ENCODE results near the gene PAK5. TPM values are rescaled to one million over a fixed set of nuclear protein-coding genes. Genes with fewer than 3 reads are reported as not detected.

PAK5 gene
- total and polyA plus RNA-seq, 2 donors from 2014 or later = 0.13 to 0.22 TPM

DNA sequence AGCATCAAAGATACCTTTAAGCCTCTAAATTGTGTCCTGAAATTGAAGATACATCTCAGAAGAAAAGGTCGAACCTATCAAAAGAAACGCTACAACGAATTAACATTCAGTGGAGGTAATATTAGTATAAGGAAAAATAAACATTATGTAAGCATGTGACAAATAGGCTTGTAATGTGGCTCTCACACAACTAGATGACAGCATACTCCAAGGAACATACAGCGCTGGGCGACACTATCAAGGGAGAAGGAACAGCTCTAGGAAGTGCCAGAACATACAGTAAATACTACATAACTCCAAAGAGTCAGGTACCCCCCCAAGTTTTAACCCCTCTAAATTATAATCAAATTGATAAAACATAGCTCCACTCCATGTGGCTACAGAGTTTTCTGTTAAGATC is 220.9 kb downstream of the PAK5 start:
- no peak overlapping the region for H3K4me3 ChIP-seq (ENCODE audit: low read length in 3 of 3)
- no peak overlapping the region for H3K9ac ChIP-seq (ENCODE audit: low read length in 3 of 3)
- intact Hi-C loops (cut with DNase I) = loop anchor here (10.0 kb wide), 2 partner anchors 213 to 297 kb away; no protein-coding TSS in a partner anchor
- no peaks in the 10 kb centered on the region for H3K27me3 ChIP-seq (ENCODE audit: control insufficient read depth, insufficient read depth, low read length)
- no peak for FAIRE-seq
- TF ChIP-seq CTCF (IDR thresholded peaks at IDR 0.05; ENCODE audit: borderline replicate concordance, extremely low read depth, insufficient read depth) = peak; percentile 22
- peaks cover 0 to 1% (median 0%) of the 10 kb centered on the region in 3 donors for H3K9me3 ChIP-seq (ENCODE audit: control insufficient read depth in 2 of 3, insufficient read depth in 1 of 3, low read length in 3 of 3)
- H3K36me3 ChIP-seq (ENCODE audit: control insufficient read depth in 2 of 3, insufficient read depth in 3 of 3, low read length in 3 of 3) = no peaks in the 10 kb centered on the region
- no peak overlapping the region for H3K27ac ChIP-seq (ENCODE audit: low read depth in 2 of 2, low read length in 2 of 2)
- no peaks in the 10 kb centered on the region for H3K4me1 ChIP-seq (ENCODE audit: control insufficient read depth in 2 of 3, insufficient read depth in 2 of 3, low read depth in 1 of 3, low read length in 3 of 3)
- peak in 3 of 5 donors; percentile 23 to 68 (median 54) for DNase-seq

DNA sequence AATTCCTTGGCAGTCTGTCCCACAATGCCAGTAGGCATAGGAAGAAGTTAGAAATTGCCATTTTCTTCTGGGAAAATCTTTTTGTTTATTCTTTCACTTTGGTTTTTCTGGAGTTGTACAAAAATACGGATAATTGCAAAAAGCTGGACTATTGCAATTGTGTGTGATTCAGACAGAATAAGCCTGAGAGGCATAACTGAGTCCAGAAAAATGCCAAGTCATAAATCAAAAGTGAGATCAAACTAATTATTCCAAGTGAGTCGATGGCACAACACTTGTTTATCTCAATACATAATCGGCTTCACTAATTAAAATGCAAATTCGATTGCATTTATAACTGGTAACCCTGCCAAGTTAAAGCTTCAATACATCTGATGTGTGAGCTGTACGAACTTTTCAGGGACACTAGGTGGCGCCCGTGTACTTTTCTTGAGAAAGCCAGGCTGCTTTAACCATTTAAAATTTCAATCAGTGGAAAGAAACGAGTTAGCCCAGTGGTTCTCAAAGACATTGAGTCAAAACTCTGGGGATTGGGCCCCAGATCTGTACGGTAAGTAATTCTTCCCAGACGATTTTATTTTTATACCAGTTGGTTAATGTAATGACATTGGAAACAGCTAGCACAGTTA is 221.9 kb downstream of the PAK5 start:
- intact Hi-C loops (cut with DNase I) = loop anchor here (10.0 kb wide), 2 partner anchors 212 to 298 kb away; no protein-coding TSS in a partner anchor
- H3K9me3 ChIP-seq (ENCODE audit: control insufficient read depth in 2 of 3, insufficient read depth in 1 of 3, low read length in 3 of 3) = no peaks in the 10 kb centered on the region
- H3K9ac ChIP-seq (ENCODE audit: low read length in 3 of 3) = no peak overlapping the region
- no peak overlapping the region for H3K4me3 ChIP-seq (ENCODE audit: low read length in 3 of 3)
- H3K27me3 ChIP-seq (ENCODE audit: control insufficient read depth, insufficient read depth, low read length) = no peaks in the 10 kb centered on the region
- DNase-seq = peak in 4 of 5 donors; percentile 58 to 78 (median 64)
- FAIRE-seq = peak; percentile 95
- H3K4me1 ChIP-seq (ENCODE audit: control insufficient read depth in 2 of 3, insufficient read depth in 2 of 3, low read depth in 1 of 3, low read length in 3 of 3) = no peaks in the 10 kb centered on the region
- no peak overlapping the region for H3K27ac ChIP-seq (ENCODE audit: low read depth in 2 of 2, low read length in 2 of 2)
- peak; percentile 88 for TF ChIP-seq CTCF (IDR thresholded peaks at IDR 0.05; ENCODE audit: borderline replicate concordance, extremely low read depth, insufficient read depth)
- H3K36me3 ChIP-seq (ENCODE audit: control insufficient read depth in 2 of 3, insufficient read depth in 3 of 3, low read length in 3 of 3) = no peaks in the 10 kb centered on the region

DNA sequence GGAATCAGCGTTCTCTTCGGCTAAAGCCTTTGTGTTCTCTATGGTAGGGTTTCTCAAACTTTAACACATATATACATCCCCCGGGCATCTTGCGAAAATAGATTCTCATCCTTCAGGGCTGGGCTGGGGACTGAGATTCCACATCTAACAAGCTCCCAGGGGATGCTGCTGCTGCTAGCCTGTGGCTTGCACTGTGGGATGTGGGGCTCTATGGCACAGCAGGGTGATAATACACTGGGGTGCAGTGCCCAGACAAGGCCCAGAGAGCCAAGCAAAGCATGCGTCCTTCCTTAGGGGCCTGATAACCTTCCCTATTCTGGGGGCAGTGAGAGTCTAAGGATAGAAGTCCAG is 222.4 kb downstream of the PAK5 start:
- H3K27me3 ChIP-seq (ENCODE audit: control insufficient read depth, insufficient read depth, low read length) = no peaks in the 10 kb centered on the region
- intact Hi-C loops (cut with DNase I) = loop anchor here (10.0 kb wide), 2 partner anchors 212 to 298 kb away; no protein-coding TSS in a partner anchor
- H3K4me1 ChIP-seq (ENCODE audit: control insufficient read depth in 2 of 3, insufficient read depth in 2 of 3, low read depth in 1 of 3, low read length in 3 of 3) = no peaks in the 10 kb centered on the region
- no peak overlapping the region for H3K9ac ChIP-seq (ENCODE audit: low read length in 3 of 3)
- no peaks in the 10 kb centered on the region for H3K36me3 ChIP-seq (ENCODE audit: control insufficient read depth in 2 of 3, insufficient read depth in 3 of 3, low read length in 3 of 3)
- no peak for TF ChIP-seq CTCF (IDR thresholded peaks at IDR 0.05; ENCODE audit: borderline replicate concordance, extremely low read depth, insufficient read depth)
- DNase-seq (no peak), FAIRE-seq (no peak)
- no peaks in the 10 kb centered on the region for H3K9me3 ChIP-seq (ENCODE audit: control insufficient read depth in 2 of 3, insufficient read depth in 1 of 3, low read length in 3 of 3)
- H3K4me3 ChIP-seq (ENCODE audit: low read length in 3 of 3) = no peak overlapping the region
- H3K27ac ChIP-seq (ENCODE audit: low read depth in 2 of 2, low read length in 2 of 2) = no peak overlapping the region

All from kidney (tissue), 14 donors.